CD14-positive monocyte (primary cell): ENCODE measurements around the gene ZNF576. TPM values are rescaled to one million over a fixed set of nuclear protein-coding genes. Genes with fewer than 3 reads are reported as not detected.
A peak's percentile ranks its signal among the peaks of the same experiment; 100 is the strongest.

Experiments used
- DNase-seq, 3 donors: peaks; one replicate each; pipeline ENCODE4 v3.0.0-alpha.2; 2011 to 2022
- H2AFZ ChIP-seq: 2 replicates; pipeline ENCODE4 v1.6.0; 2012; ENCODE audit warnings: mild to moderate bottlenecking, low read depth, low read length, inconsistent platforms; ENCODE audit not compliant: insufficient read depth, poor library complexity, severe bottlenecking
- H3K27ac ChIP-seq, 2 donors: 1 replicate in 1 of 2; 2 replicates in 1 of 2; pipeline ENCODE4 v1.5.1; 2012 to 2013; ENCODE audit warnings: low read length in 2 of 2, control low read depth in 1 of 2, inconsistent platforms in 1 of 2, low read depth in 1 of 2, mild to moderate bottlenecking in 1 of 2
- H3K27me3 ChIP-seq, 2 donors: one replicate each; pipeline versions ENCODE4 v1.6.0 to v1.6.1; 2011 to 2013; ENCODE audit warnings: low read length in 2 of 2; ENCODE audit not compliant: control insufficient read depth in 2 of 2, insufficient read depth in 2 of 2
- H3K36me3 ChIP-seq, 2 donors: replicated peaks in 1 of 2; 1 replicate in 1 of 2; 2 replicates in 1 of 2; pipeline versions ENCODE4 v1.5.1 to v1.6.1; 2012 to 2013; ENCODE audit warnings: low read length in 2 of 2, control low read depth in 1 of 2, inconsistent platforms in 1 of 2, mild to moderate bottlenecking in 1 of 2; ENCODE audit not compliant: insufficient read depth in 2 of 2, control insufficient read depth in 1 of 2
- H3K4me1 ChIP-seq, 2 donors: 1 replicate in 1 of 2; 2 replicates in 1 of 2; pipeline versions ENCODE4 v1.5.1 to v1.6.1; 2012 to 2013; ENCODE audit warnings: low read length in 2 of 2, control low read depth in 1 of 2, inconsistent platforms in 1 of 2, mild to moderate bottlenecking in 1 of 2, moderate library complexity in 1 of 2; ENCODE audit not compliant: insufficient read depth in 2 of 2, control insufficient read depth in 1 of 2
- H3K4me2 ChIP-seq: replicated peaks from 2 replicates; pipeline ENCODE3; 2012; ENCODE audit warnings: low read length, moderate library complexity, mild to moderate bottlenecking; ENCODE audit not compliant: poor library complexity, severe bottlenecking; ENCODE audit errors: extremely low read depth
- H3K4me3 ChIP-seq, 3 experiments: fragments of 200-600 bp in 1 of 3; sonication (generic) in 1 of 3; replicated peaks in 1 of 3; 1 replicate in 2 of 3; 2 replicates in 1 of 3; pipeline ENCODE4 v1.5.1; 2011 to 2013; ENCODE audit warnings: low read length in 3 of 3, mild to moderate bottlenecking in 3 of 3, control low read depth in 2 of 3, low read depth in 2 of 3, inconsistent platforms in 1 of 3, moderate library complexity in 1 of 3
- H3K79me2 ChIP-seq: 2 replicates; pipeline ENCODE4 v1.6.0; 2012; ENCODE audit warnings: mild to moderate bottlenecking, control low read depth, inconsistent platforms, low read length, moderate library complexity; ENCODE audit not compliant: insufficient read depth
- H3K9ac ChIP-seq: 2 replicates; pipeline ENCODE4 v1.6.0; 2017; ENCODE audit warnings: low read length, mild to moderate bottlenecking; ENCODE audit not compliant: insufficient read depth, poor library complexity, severe bottlenecking
- H3K9me3 ChIP-seq, 2 donors: replicated peaks in 1 of 2; 1 replicate in 1 of 2; 2 replicates in 1 of 2; pipeline versions ENCODE4 v1.5.1 to v1.6.1; 2012 to 2013; ENCODE audit warnings: low read length in 2 of 2, control low read depth in 1 of 2; ENCODE audit not compliant: control insufficient read depth in 1 of 2, insufficient read depth in 1 of 2
- H4K20me1 ChIP-seq: 2 replicates; pipeline ENCODE4 v1.6.0; 2012; ENCODE audit warnings: mild to moderate bottlenecking, low read length, control low read depth, moderate library complexity; ENCODE audit not compliant: insufficient read depth
- H3K27ac Mint-ChIP-seq, 7 donors: one replicate each; pipeline ENCODE4 v1.8.0; 2020; ENCODE audit warnings: mild to moderate bottlenecking in 7 of 7, mixed read lengths in 7 of 7, moderate library complexity in 6 of 7, inconsistent platforms in 2 of 7
- H3K27me3 Mint-ChIP-seq, 3 donors: one replicate each; pipeline ENCODE4 v1.8.0; 2021 to 2022; ENCODE audit warnings: low read depth in 3 of 3, mild to moderate bottlenecking in 3 of 3, mixed read lengths in 3 of 3, moderate library complexity in 3 of 3, inconsistent platforms in 1 of 3
- H3K36me3 Mint-ChIP-seq, 2 donors: one replicate each; pipeline ENCODE4 v1.8.0; 2020; ENCODE audit warnings: mixed read lengths in 2 of 2, inconsistent platforms in 1 of 2, mild to moderate bottlenecking in 1 of 2
- H3K4me1 Mint-ChIP-seq: one replicate; pipeline ENCODE4 v1.8.0; 2020; ENCODE audit warnings: mild to moderate bottlenecking, mixed read lengths
- H3K4me3 Mint-ChIP-seq, 2 donors: one replicate each; pipeline ENCODE4 v1.8.0; 2020; ENCODE audit warnings: mild to moderate bottlenecking in 2 of 2, mixed read lengths in 2 of 2, moderate library complexity in 1 of 2
- H3K9me3 Mint-ChIP-seq, 7 donors: one replicate each; pipeline ENCODE4 v1.8.0; 2020 to 2022; ENCODE audit warnings: mixed read lengths in 7 of 7, mild to moderate bottlenecking in 6 of 7, moderate library complexity in 6 of 7, inconsistent platforms in 2 of 7
- WGBS: methylation state at CpG from one replicate; pipeline ENCODE4 v1.1.5; 2013; ENCODE audit warnings: missing lambda C conversion rate; ENCODE audit not compliant: insufficient coverage; 5-methylcytosine and 5-hydroxymethylcytosine counted together
- intact Hi-C, 2 donors: fragments of 100-400 bp; cut with micrococcal nuclease; formaldehyde crosslinking; loops; one replicate each; pipeline versions ENCODE4 v1.15.0 to v1.15.1; 2023
- polyA plus RNA-seq, 3 donors: library from polyadenylated mRNA; depleted of rRNA in 1 of 3; unstranded in 2 of 3; stranded (reverse) in 1 of 3; fragments of 300-500 nt in 2 of 3; fragments of >200 nt in 1 of 3; fragmentation: Illumina TruSeq in 2 of 3; gene quantifications; 1 replicate in 2 of 3; 2 replicates in 1 of 3; pipeline ENCODE4 v1.2.3, GENCODE V29; 2012 to 2021
- TF ChIP-seq, protein P1 (sequence below): fragments of 200-600 bp; IDR thresholded peaks from one replicate; pipeline ENCODE4 v1.8.0; 2022; ENCODE audit warnings: antibody characterized with exemption, mild to moderate bottlenecking

ZNF576 gene
- polyA plus RNA-seq, 3 donors = 3.6 to 8.4 (median 7.2) TPM

DNA sequence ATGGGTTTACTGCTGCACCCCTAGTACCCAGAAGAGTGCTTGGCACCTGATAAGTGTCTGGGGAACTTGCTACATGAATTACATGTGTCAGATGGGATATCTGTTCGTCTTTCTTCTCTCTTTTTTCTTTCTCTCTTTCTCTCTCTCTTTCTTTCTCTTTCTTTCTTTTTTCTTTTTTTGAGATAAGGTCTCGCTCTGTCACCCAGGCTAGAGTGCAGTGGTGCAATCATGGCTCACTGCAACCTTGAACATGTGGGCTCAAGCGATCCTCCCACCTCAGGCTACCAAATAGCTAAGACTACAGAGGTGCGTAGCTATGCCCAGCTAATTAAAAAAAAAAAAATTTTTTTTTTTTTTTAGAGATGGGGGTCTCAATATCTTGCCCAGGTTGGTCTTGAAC, 37.1 kb downstream of the ZNF576 start:
- Histone ChIP-seq H3K36me3 (no peaks in the 10 kb centered on the region), H3K9me3 (peaks cover 0 to 2% of the 10 kb centered on the region in 2 donors), H3K79me2 (no peaks in the 10 kb centered on the region), H3K27me3 (peaks cover 15 to 37% of the 10 kb centered on the region in 2 donors), H3K9ac (no peak overlapping the region), H3K4me3 (no peak overlapping the region), H3K4me2 (no peak overlapping the region), H4K20me1 (no peaks in the 10 kb centered on the region), H3K27ac (no peak overlapping the region), H2AFZ (no peak overlapping the region), H3K4me1 (no peaks in the 10 kb centered on the region)
- DNase-seq = no peak
- no CpG with 5 or more reads among the region's 4 CpGs for WGBS
- H3K27me3 Mint-ChIP-seq = peaks cover 27 to 51% (median 41%) of the 10 kb centered on the region in 3 donors
- TF ChIP-seq, protein P1, sequence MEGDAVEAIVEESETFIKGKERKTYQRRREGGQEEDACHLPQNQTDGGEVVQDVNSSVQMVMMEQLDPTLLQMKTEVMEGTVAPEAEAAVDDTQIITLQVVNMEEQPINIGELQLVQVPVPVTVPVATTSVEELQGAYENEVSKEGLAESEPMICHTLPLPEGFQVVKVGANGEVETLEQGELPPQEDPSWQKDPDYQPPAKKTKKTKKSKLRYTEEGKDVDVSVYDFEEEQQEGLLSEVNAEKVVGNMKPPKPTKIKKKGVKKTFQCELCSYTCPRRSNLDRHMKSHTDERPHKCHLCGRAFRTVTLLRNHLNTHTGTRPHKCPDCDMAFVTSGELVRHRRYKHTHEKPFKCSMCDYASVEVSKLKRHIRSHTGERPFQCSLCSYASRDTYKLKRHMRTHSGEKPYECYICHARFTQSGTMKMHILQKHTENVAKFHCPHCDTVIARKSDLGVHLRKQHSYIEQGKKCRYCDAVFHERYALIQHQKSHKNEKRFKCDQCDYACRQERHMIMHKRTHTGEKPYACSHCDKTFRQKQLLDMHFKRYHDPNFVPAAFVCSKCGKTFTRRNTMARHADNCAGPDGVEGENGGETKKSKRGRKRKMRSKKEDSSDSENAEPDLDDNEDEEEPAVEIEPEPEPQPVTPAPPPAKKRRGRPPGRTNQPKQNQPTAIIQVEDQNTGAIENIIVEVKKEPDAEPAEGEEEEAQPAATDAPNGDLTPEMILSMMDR = no peak
- intact Hi-C loops = no loop called here
- peaks cover 2 to 3% of the 10 kb centered on the region in 2 donors for H3K36me3 Mint-ChIP-seq
- H3K4me1 Mint-ChIP-seq = peaks cover 4% of the 10 kb centered on the region
- peak overlapping the region in 1 of 2 donors; percentile 63 for H3K4me3 Mint-ChIP-seq
- H3K9me3 Mint-ChIP-seq = peaks cover 0 to 11% (median 2%) of the 10 kb centered on the region in 7 donors
- no peak overlapping the region for H3K27ac Mint-ChIP-seq

DNA sequence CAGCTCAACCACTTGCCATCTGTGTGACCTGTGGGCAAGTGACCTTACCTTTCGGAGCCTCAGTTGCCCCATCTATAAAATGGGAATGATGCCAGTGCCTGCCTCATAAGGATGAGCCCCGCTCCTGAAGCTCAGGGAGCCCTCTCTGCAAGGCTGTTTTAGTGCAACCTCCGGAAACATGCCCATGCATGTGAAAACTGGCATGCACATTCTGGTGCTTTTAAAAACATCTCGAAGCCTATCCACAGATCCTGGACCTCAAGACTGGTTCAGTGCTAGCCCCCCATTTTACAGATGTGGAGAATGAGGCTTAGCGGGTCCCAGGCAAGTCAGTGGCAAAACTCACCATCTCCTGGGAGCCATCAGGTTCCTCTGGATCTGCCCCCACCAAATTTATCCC, 37.7 kb downstream of the ZNF576 start:
- WGBS = 94% methylated on average over 3 of the region's 5 CpGs
- no peak overlapping the region for H3K27ac ChIP-seq
- H3K36me3 Mint-ChIP-seq = peaks cover 4 to 5% of the 10 kb centered on the region in 2 donors
- H3K27me3 Mint-ChIP-seq = peaks cover 33 to 57% (median 47%) of the 10 kb centered on the region in 3 donors
- H3K79me2 ChIP-seq = no peaks in the 10 kb centered on the region
- H3K36me3 ChIP-seq = no peaks in the 10 kb centered on the region
- H3K9me3 Mint-ChIP-seq = peaks cover 0 to 13% (median 1%) of the 10 kb centered on the region in 7 donors
- peaks cover 8% of the 10 kb centered on the region for H3K4me1 Mint-ChIP-seq
- TF ChIP-seq, protein P1 = no peak
- no peak overlapping the region for H3K4me3 ChIP-seq
- H4K20me1 ChIP-seq = no peaks in the 10 kb centered on the region
- H3K9ac ChIP-seq = no peak overlapping the region
- H3K4me1 ChIP-seq = no peaks in the 10 kb centered on the region
- H3K4me2 ChIP-seq = no peak overlapping the region
- H2AFZ ChIP-seq = no peak overlapping the region
- peaks cover 21 to 42% of the 10 kb centered on the region in 2 donors for H3K27me3 ChIP-seq
- H3K4me3 Mint-ChIP-seq = no peak overlapping the region
- no peak for DNase-seq
- intact Hi-C loops = no loop called here
- peaks cover 0 to 8% of the 10 kb centered on the region in 2 donors for H3K9me3 ChIP-seq
- no peak overlapping the region for H3K27ac Mint-ChIP-seq
